Adrenal gland (tissue), 12 donors: ENCODE data around the gene CDH24. TPM values are rescaled to one million over a fixed set of nuclear protein-coding genes. Genes with fewer than 3 reads are reported as not detected.

Source experiments
- DNase-seq, 7 donors: peaks; one replicate each; pipeline ENCODE4 v3.0.0-alpha.2; 2019 to 2020
- H3K27ac ChIP-seq, 5 donors: fragments of 200-600 bp; sonication (generic) in 4 of 5; 1 replicate in 3 of 5; 2 replicates in 2 of 5; pipeline versions ENCODE4 v1.5.1 to v1.8.0; 2016 to 2020; ENCODE audit warnings: mild to moderate bottlenecking in 1 of 5
- H3K27me3 ChIP-seq: fragments of 200-600 bp; 2 replicates; pipeline ENCODE4 v1.8.0; 2021
- H3K36me3 ChIP-seq, 2 donors: fragments of 200-600 bp; replicated peaks in 1 of 2; 1 replicate in 1 of 2; 2 replicates in 1 of 2; pipeline versions ENCODE4 v1.5.1 to v1.8.0; 2018 to 2022
- H3K4me1 ChIP-seq, 2 donors: fragments of 200-600 bp; replicated peaks in 1 of 2; 1 replicate in 1 of 2; 2 replicates in 1 of 2; pipeline versions ENCODE4 v1.5.1 to v1.8.0; 2018 to 2021
- H3K4me3 ChIP-seq, 4 donors: fragments of 200-600 bp; sonication (generic) in 3 of 4; one replicate each; pipeline ENCODE4 v1.5.1; 2016 to 2018
- H3K9me3 ChIP-seq, 3 donors: fragments of 200-600 bp; sonication (generic) in 1 of 3; replicated peaks in 1 of 3; 1 replicate in 2 of 3; 2 replicates in 1 of 3; pipeline versions ENCODE4 v1.5.1 to v1.8.0; 2016 to 2021
- CTCF ChIP-seq, 6 experiments: fragments of 450-650 bp in 4 of 6; fragments of 200-600 bp in 2 of 6; sonication (generic) in 1 of 6; IDR thresholded peaks; 1 replicate in 5 of 6; 2 replicates in 1 of 6; pipeline versions ENCODE4 v1.5.1 to v1.8.0; 2016 to 2021; ENCODE audit warnings: antibody characterized with exemption in 6 of 6, mild to moderate bottlenecking in 2 of 6, moderate library complexity in 1 of 6
- POLR2A ChIP-seq, 2 donors: fragments of 450-650 bp; IDR thresholded peaks; one replicate each; pipeline ENCODE4 v1.6.1; 2017; ENCODE audit warnings: antibody characterized with exemption in 2 of 2, mild to moderate bottlenecking in 2 of 2, moderate library complexity in 1 of 2
- WGBS, 4 donors: extraction: QIAGEN DNeasy Blood & Tissue Kit in 2 of 4; methylation state at CpG; one replicate each; pipeline versions ENCODE4 v1.1.5 to v1.1.7; 2013 to 2017; 5-methylcytosine and 5-hydroxymethylcytosine counted together
- intact Hi-C, 2 donors: fragments of 100-400 bp; cut with DNase I; formaldehyde crosslinking; loops; one replicate each; pipeline versions ENCODE4 v1.14.1 to v1.15.0; 2022 to 2023
- polyA plus RNA-seq, 3 donors: library from polyadenylated mRNA; stranded (reverse); fragments of 200-250 nt in 2 of 3; fragments of 350-450 nt in 1 of 3; fragmentation: Illumina TruSeq in 1 of 3; extraction: RNeasy Lipid Tissue Mini Kit (QIAGEN cat#74804) in 1 of 3; gene quantifications; one replicate each; pipeline ENCODE4 v1.2.3, GENCODE V29; 2013 to 2014
- total RNA-seq, 9 donors: library from RNA; depleted of rRNA in 4 of 9; stranded (reverse); fragments of >200 nt in 4 of 9; fragments of 120-200 nt in 1 of 9; fragmentation: NEBNext Ultra II Directional in 1 of 9; extraction: Animal tissue kit (Norgen Biotek cat#: 25700) in 1 of 9; gene quantifications; one replicate each; pipeline versions ENCODE4 v1.1.0 to v1.2.4, GENCODE V29; 2013 to 2023
- donor health status: healthy with polysubstance abuse.
- donor health status: Bipolar disorder and iron deficiency.
- donor health status: DM: yes; HTN: yes; CAD: no.
- donor health status: DM: no; HTN: no; CAD: no.
- donor health status: DM: no; HTN: no; CAD: no.
- donor health status: DM: yes; HTN: yes; CAD: no.

Gene CDH24
- total and polyA plus RNA-seq, 12 donors: 1.5 to 29.3 (median 3.5) TPM

- intact Hi-C loops: no loop called here
- Histone ChIP-seq H3K36me3 (no peaks in the 10 kb centered on the region), H3K9me3 (no peaks in the 10 kb centered on the region), H3K27ac (peak within 1 kb of the TSS in 4 of 5 donors; percentile 50 to 83 (median 74)), H3K4me3 (peak within 1 kb of the TSS in 3 of 4 donors; percentile 47 to 73 (median 67)), H3K27me3 (no peaks in the 10 kb centered on the region), H3K4me1 (peaks cover 0 to 19% of the 10 kb centered on the region in 2 donors)
- peak; percentile 74 to 87 (median 84) for DNase-seq
- no peak for TF ChIP-seq CTCF (IDR thresholded peaks at IDR 0.05)
- TF ChIP-seq POLR2A (IDR thresholded peaks at IDR 0.05): peak in 1 of 2 donors; percentile 29
- WGBS, 4 donors: 1 to 2% (median 2%) methylated on average over 28 to 40 of the region's 40 CpGs
These were observed 47.2 kb downstream of the CDH24 start, which contains the start of gene C14orf93 for GRCh38 chr14:23009939-23010726. C14orf93 (minus strand) TSS chr14:23010143; CDS start chr14:22999023, 11,120 bp downstream.

GRCh38 chr14:23009483-23009938, 47.8 kb downstream of the CDH24 start:
- Histone ChIP-seq H3K9me3 (no peaks in the 10 kb centered on the region), H3K36me3 (no peaks in the 10 kb centered on the region), H3K27ac (peak overlapping the region in 4 of 5 donors; percentile 50 to 83 (median 62)), H3K4me1 (peaks cover 0 to 19% of the 10 kb centered on the region in 2 donors), H3K4me3 (peak overlapping the region in 3 of 4 donors; percentile 47 to 73 (median 67)), H3K27me3 (no peaks in the 10 kb centered on the region)
- TF ChIP-seq CTCF (IDR thresholded peaks at IDR 0.05): no peak
- no peak for TF ChIP-seq POLR2A (IDR thresholded peaks at IDR 0.05)
- WGBS, 4 donors: 16 to 28% (median 23%) methylated on average over 8 of the region's 8 CpGs
- intact Hi-C loops: no loop called here
- DNase-seq: no peak

- Histone ChIP-seq H3K27me3 (no peaks in the 10 kb centered on the region), H3K27ac (no peak overlapping the region), H3K9me3 (no peaks in the 10 kb centered on the region), H3K4me1 (peaks cover 0 to 19% of the 10 kb centered on the region in 2 donors), H3K4me3 (no peak overlapping the region), H3K36me3 (no peaks in the 10 kb centered on the region)
- intact Hi-C loops: no loop called here
- TF ChIP-seq POLR2A (IDR thresholded peaks at IDR 0.05): no peak
- TF ChIP-seq CTCF (IDR thresholded peaks at IDR 0.05): no peak
- 34 to 51% (median 40%) methylated on average over 3 of the region's 3 CpGs for WGBS, 4 donors
- DNase-seq: no peak
These were observed 48.5 kb downstream of the CDH24 start for GRCh38 chr14:23008831-23009230.

DNA sequence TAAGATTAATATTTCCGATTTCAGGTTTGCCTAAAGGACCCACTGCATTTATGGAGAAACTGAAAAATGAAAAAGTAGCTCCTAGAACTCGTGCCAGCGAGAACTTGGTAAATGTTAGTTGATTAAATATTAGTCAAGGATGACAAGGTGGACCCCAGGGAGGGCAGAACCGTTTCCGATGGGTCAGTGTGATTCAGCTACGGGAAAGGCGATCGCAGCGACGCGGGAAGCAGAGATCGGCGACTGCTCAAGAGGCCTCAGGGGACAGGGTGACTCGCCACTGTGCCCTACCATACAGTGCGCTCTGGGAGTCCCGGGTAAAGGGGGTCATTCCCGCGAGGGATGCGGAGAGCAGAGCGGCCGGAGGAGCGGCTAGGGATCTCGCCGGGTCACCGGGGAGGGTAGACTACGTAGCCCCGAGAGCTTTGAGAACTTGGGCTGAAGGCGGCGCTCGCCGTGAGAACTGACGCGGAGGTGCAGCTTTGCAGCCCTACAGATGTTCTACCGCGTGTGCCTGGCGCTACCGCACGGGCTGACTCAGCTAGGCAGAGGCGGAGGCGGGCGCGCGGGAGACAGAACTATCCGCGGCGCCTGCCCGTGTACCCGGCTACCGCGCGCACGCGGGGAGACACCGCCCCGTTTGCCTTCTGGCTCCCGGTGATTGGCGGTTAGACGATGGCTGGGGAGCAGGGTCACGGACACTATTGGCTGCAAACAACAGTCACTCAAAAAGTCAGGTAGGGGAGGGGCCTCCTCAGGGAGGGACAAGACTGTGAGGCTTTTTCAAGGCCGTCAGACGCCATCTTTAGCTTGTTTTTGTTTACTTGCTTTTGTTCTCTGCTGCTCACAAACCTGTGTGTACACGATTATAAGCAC, 50.5 kb downstream of the CDH24 start:
- WGBS, 4 donors: 0 to 1% (median 1%) methylated on average over 16 to 62 of the region's 62 CpGs
- H3K9me3 ChIP-seq: no peaks in the 10 kb centered on the region
- H3K27me3 ChIP-seq: no peaks in the 10 kb centered on the region
- peaks cover 0 to 19% of the 10 kb centered on the region in 2 donors for H3K4me1 ChIP-seq
- peak overlapping the region; percentile 55 to 97 (median 76) for H3K27ac ChIP-seq
- H3K4me3 ChIP-seq: peak overlapping the region; percentile 1 to 64 (median 48)
- H3K36me3 ChIP-seq: no peaks in the 10 kb centered on the region
- TF ChIP-seq POLR2A (IDR thresholded peaks at IDR 0.05) (peak; percentile 52 to 89), CTCF (IDR thresholded peaks at IDR 0.05) (peak in 2 of 6 experiments; percentile 17 to 30)
- DNase-seq: peak; percentile 97 to 99 (median 98)
- intact Hi-C loops: no loop called here
